ENCODE data around the gene ENOPH1.

DNA sequence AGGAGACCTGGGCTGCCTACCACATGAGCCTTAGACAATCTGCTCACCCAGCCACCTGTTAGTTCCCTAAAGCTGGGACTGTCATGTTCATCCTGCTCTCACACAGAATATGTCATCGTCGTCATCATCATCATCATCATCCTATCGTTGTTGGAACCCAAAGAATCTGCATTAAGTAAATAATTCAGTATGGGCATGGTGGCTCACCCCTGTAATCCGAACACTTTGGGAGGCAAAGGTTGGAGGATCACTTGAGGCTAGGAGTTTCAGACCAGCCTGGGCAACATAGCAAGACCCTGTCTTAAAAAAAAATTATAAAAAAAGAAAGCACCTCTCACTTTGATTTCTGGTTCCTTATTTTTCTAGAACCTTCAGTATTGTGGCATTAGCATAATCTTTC lies 6.4 kb downstream of the ENOPH1 start:
- TF ChIP-seq, protein P1, sequence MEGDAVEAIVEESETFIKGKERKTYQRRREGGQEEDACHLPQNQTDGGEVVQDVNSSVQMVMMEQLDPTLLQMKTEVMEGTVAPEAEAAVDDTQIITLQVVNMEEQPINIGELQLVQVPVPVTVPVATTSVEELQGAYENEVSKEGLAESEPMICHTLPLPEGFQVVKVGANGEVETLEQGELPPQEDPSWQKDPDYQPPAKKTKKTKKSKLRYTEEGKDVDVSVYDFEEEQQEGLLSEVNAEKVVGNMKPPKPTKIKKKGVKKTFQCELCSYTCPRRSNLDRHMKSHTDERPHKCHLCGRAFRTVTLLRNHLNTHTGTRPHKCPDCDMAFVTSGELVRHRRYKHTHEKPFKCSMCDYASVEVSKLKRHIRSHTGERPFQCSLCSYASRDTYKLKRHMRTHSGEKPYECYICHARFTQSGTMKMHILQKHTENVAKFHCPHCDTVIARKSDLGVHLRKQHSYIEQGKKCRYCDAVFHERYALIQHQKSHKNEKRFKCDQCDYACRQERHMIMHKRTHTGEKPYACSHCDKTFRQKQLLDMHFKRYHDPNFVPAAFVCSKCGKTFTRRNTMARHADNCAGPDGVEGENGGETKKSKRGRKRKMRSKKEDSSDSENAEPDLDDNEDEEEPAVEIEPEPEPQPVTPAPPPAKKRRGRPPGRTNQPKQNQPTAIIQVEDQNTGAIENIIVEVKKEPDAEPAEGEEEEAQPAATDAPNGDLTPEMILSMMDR (conservative IDR thresholded peaks at IDR 0.05) = no peak
- no peak for TF ChIP-seq ZFX (IDR thresholded peaks at IDR 0.05)

All from C4-2B (cell line).